HG02885 (cell line): Measurements from ENCODE around the gene IFNA8.
"Not testable (repeated sequence)": the region's sequence is repeated elsewhere in the genome, so short reads cannot be mapped to it uniquely, and the experiment has no call there.

Experiments used
- ATAC-seq: cut with Tn5 transposase; IDR thresholded peaks from one replicate; pipeline ENCODE4 v1.9.1; 2021; ENCODE audit warnings: mild to moderate bottlenecking; ENCODE audit not compliant: unreplicated experiment, poor library complexity

Gene IFNA8

DNA sequence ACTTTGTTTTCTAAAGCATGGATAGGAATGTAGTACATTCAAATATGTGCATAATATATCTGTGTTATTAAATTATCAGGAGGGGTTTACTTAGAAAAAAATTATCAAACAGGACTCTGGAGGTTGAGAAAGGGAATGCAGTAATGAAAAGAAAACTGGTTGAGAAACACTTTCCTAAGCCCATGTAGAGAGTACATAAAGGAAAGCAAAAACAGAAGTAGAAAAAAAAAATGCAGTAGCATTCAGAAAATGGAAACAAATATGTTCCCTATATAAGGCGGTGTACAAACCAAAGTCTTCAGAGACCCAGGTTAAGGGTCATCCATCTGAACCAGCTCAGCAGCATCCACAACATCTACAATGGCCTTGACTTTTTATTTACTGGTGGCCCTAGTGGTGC lies at the start of gene IFNA8:
Gene IFNA8 (plus strand): TSS at position 301 of the 400 bp plus-strand sequence. CDS start 60 bp downstream, at position 361.
- no peak for ATAC-seq

DNA sequence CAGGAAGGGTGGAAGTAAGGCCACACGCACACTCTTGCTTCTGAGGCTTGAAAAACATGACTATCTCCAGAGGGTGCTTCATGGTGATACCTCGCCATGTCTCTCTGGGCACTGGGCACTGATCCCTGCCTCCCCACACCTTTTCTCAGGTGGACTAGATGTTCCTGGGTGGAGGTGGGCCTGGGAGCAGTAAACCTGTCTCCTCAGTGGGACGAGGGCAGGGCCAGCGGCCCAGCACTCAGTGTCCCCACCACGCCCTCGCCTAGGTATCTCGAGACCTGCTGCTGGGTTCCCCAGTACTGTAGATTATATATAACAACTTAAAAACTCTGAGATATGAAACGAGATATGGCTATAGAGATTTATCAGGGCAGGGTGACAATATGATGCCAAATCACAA lies 46.6 kb upstream of the IFNA8 start:
- ATAC-seq: no peak

DNA sequence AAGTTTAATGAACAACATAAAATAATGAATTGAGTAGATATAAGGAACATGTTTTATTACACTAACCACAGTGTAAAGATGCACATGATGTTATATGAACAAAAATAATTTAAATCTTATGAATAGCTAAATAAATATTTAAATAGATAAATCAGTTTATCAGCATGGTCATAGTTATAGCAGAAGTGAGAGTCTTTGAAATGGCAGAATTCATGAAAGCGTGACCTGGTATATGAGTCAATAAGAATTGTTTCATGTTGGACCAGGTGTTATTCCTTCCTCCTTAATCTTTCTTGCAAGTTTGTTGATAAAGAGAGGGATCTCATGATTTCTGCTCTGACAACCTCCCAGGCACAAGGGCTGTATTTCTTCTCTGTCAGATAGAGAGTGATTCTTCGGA lies 41.7 kb upstream of the IFNA8 start:
- ATAC-seq: peak; percentile 89

DNA sequence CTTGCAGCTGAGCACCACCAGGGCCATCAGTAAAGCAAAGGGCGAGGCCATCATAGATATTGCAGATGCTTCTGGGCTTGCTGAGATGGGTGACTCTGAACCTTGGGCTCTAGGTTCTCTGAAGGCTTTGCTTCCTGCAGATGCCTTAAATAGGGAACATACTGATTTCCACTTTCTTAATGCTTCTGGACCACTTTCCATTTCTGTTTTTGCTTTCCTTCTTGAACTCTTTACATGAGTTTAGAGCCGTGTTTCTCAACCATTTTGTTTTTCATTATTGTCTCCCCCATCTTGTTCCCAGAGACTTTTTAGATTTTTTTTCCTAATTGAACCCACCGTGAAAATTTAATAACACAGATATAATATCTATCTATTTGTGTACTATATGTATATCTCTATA lies 41.0 kb upstream of the IFNA8 start, which contains the start of gene IFNA13:
Gene IFNA13 (minus strand): TSS at position 101 of the 400 bp plus-strand sequence. CDS start 47 bp downstream, at position 54.
- no peak for ATAC-seq

DNA sequence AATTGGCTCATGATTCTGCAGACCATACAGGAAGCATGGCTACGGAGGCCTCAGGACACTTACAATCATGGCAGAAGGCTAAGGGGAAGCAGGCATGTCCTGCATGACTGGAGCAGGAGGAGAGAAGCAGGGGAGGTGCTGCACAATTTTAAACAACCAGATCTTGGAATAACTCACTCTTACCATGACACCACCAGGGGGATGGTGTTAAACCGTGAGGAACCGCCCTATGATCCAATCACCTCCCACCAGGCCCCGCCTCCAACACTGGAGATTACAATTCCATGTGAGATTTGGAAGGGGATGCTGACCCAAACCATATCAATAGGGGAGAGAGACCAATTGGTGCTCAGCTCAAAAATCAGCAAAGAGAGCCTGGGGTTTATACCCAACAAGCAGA lies 37.5 kb upstream of the IFNA8 start:
- ATAC-seq: not testable (repeated sequence)

DNA sequence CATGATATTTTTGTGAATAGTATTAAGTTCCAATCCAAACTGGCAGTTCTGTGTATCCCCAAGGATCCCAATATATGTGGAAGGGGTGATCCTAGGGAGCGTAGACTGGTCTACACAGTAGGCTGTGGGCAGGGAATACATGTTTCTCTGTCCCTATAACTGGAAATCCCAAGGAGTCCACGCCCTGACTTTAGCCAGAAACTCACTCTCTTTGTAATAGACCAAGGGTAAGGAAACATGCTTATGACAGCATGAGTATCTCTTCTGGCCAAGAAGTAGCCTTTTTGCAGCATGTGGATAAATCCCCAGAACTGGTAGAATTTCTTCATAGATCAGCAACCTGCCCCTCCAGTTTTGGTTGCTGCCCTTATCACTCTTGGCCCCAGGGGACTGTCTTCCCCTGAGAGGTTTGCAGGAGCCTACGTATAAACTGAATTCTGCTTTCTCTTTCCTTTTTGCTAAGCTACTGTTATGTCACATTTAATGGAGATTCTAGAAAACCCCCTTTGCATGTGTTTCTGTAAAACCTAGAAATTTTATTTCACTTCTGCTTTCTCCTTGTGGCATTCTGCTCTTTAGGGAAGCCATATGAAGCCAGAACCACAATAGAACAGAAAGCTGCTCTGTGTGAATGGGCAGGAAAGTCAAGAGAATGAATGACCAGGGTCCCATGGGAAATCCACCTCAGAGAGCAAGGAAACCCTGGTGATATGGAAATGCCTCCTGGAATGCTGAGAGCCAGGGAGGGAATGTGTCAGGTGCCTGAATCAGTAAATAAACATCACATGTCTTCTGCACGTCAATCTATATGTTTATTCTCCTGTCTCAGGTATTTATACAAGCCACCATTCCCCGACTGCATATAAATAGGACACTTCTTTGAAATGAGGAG lies 27.2 kb upstream of the IFNA8 start:
- peak; percentile 98 for ATAC-seq

DNA sequence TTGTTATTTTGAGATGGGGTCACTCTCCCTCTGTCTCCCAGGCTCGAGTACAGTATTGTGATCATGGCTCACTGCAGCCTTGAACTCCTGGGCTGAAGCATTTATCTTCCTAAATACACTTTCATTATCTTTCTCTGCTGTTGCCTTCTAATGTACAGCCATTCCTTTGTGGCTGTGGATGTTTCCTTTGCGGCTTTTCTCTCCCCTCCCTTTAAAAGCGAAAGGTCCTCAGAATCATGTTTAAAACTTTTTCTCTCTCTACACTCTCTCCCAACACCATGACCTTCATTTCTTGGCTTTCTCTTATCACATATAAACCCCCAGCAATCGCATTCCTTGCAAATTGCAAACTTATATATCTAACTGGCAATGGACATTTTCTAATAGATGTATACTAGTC lies 25.3 kb upstream of the IFNA8 start:
- no peak for ATAC-seq

DNA sequence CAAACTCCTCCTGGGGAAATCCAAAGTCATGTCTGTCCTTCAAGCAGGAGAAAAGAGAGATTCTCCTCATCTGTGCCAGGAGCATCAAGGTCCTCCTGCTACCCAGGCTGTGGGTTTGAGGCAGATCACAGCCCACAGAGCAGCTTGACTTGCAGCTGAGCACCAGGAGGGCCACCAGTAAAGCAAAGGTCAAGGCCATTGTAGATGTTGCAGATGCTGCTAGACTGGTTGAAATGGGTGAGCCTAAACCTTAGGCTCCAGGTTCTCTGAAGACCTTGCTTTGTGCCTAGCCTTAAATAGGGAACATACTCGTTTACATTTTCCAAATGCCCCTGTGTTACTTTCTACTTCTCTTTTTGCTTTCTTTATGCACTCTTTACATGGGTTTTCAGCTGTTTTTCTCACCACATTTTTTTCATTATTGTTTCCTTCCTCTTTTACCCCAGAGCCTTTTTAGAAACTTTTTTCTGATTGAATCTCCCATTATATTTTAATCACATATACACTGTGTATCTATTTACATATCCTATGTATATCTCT lies 23.7 kb upstream of the IFNA8 start, which contains the start of gene IFNA2:
Gene IFNA2 (minus strand): TSS at position 268 of the 540 bp plus-strand sequence. CDS start 69 bp downstream, at position 199.
- peak; percentile 22 for ATAC-seq

DNA sequence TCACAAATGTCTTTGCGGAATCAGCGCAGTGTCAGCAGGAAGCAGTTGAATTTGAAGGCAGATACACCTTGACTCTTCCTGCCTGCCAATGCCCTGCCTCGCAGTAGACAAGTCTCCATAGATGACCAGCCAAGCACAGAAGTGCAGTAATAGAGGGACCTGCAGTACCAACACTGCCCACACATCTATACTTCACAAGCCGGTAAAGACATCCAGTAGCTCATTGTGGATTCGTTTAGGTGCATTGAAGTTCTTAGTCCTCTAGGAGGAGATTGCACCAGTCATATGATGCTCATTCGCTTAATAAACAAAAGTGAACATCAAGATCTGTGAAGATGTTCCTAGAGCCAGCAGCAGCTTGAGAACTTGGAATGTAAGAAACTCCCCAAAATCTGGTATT lies 16.6 kb upstream of the IFNA8 start:
- peak; percentile 78 for ATAC-seq

DNA sequence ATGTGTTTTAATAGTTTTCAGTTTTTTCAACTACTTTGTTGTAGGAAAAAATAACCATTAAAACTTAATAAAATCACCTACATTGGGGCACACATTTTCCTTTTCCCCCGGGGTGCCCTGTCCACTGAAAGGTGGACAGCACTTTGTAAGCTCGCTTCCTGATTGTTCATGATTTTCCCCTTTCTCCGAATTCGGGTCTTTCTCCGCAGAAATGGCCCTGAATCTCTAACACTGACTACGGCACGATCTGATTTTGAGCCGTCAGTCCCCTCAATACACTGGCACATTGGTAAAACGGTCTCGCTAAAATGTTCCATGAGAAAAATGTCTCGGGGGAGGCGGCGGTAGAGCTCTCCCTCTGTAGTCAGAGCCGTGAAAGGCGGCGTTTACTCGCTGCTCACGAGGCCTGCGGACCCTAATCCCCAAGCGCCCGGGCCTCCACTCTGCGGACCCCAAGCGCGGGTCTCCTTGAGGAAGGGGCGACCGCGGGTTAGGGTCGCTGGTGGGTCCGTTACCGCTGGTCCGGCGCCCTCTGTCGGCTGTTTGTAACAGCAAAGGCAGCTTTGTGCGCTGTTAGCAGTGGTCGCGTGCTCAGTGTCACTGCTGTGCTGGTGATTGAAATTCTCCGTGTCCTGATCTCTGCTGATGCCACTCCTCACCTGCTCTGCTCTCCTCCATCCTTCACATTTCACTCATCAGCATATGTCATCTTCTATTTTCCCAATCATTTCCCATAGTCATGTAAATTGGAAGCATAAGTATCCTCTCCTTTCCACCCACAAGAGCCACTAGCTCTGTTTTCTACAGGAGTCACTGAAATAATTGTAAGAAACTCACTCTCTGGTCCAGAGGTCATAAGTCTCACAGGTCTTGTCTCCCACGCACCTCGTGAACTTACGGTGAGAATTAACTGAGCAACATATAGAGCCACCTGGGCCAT lies 12.9 kb upstream of the IFNA8 start:
- ATAC-seq: peak; percentile 85

DNA sequence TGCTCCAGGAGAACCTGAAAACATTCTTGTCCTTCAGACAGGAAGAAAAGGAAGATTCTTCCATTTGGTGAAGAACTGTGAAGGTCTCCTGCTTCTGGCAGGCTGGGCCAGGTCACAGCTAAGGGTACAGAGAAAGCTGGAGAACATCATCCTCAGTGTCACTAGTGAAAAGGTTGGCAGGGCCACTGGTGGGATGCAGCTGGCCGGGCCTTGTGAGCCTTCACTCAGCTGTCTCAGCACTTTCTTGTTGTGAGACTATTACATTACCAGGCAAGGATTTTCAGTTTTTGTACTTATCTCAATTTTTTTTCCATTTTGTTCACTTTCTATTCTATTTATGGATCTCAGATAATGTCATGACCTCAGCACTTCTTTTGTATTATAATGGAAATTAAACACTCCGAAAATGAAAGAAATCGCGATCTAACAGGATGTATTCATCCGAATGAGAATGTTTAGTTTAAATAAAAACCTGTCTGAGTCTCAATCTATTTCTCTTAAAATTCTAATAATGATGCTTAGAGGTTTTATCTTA lies 9.9 kb upstream of the IFNA8 start:
- ATAC-seq: no peak

DNA sequence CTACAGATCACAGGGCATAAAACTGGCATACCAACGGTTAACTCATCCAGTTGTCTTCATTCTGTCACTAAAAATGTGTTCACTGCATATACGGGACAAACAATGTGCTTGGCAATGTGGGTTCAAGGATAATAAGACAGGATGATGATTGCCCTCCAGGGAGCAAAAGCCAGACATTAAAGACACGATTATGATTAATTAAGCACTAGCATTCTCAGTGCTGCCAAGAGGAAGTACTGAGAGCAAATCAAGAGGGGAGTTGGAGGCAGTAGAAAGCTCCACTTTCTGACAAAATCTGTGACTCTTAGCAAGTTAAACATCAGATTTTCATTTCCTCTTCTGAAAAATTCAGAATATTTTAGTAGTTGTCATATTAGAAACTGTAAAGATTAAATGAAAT lies 9.0 kb upstream of the IFNA8 start:
- no peak for ATAC-seq

DNA sequence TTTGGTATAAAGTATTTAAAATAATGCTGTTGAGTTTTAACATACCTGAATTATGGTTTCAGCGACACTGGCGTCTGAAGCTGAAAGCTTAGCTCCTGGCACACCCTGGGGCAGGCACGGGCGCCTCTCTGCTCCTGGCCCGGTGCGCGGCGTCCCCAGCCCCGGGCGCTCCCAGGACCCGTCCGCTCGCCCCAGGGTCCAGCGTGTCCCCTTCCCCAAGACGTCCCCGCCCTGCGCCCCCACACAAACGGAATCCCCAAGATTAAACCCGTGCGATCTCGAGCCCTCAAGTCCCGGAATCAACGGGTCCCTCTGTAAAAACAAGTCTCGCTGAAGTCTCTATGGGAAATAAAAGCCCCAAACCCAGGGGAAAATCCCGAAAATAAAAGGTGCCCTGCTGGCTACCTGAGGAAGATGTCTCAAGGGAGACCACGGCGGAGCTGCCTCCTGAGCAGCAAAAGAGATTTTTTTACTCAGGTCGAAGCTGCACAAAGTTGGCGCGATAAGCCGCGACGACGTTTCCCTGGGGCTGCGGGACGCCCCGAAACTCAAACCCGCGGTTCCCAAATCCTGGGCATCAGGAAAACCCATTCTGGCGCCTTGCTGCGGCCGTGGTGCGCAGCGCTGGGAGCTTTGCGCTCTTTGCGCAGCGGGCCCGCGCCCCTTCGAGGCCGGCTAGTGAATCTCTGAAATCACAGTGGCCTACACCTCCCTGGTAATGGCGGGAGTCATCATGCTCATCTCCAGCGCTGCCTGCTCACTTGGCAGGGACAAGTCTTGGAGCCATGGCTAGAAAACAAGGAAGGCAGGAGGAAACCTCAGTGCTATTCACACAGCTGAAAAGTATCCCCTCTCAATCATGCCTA lies 6.3 kb upstream of the IFNA8 start:
- ATAC-seq: peak; percentile 44

DNA sequence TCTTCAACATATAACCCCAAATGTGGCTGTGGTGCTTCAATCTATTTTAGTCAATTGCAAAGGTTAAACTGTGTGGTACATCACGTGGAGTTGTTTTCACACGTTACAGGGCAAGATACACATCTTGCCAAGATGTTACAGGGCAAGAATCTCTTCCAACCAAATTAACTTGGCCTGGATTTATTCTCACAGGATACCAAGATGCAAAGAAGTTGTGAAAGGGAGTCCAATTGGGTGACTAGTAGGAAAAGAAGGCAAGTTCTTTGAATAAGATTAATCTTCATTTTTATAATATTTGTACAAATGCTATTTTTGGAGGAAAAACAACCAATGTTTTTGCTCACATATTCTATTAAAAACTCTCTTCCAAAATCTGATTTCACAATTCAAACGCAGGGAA lies 4.8 kb upstream of the IFNA8 start:
- ATAC-seq: no peak

DNA sequence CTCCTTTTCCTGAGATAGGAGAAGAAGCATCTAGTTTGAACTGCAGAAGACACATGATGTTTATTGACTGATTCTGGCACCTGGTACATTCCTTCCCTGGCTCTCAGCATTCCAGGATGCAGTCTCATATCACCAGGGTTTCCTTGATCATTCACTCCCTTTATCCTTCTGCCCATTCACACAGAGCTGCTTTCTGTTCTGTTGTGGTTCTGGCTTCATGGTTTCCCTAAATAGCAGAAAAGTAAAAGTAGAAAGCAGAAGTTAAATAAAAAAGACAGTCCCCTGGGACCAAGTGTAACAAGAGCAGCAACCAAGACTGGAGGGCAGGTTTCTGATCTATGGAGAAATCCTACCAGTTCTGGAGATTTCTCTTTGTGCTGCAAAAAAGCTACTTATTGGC lies 3.2 kb downstream of the IFNA8 start:
- ATAC-seq: peak; percentile 88

DNA sequence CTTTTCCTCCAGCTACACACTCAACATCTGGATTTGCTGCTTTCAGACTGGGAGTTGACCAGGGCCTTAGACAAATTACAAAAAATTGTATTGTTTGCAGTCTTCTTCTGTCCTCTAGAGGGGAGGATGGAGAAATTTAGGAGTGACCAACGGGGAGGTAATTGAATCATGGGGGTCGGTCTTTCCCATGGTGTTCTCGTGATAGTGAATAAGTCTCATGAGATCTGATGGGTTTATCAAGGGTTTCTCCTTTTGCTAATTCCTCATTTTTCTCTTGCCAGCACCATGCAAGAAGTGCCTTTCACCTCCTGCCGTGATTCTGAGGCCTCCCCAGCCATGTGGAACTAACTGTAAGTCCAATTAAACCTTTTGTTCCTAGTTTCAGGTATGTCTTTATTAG lies 4.2 kb downstream of the IFNA8 start:
- ATAC-seq: no peak

DNA sequence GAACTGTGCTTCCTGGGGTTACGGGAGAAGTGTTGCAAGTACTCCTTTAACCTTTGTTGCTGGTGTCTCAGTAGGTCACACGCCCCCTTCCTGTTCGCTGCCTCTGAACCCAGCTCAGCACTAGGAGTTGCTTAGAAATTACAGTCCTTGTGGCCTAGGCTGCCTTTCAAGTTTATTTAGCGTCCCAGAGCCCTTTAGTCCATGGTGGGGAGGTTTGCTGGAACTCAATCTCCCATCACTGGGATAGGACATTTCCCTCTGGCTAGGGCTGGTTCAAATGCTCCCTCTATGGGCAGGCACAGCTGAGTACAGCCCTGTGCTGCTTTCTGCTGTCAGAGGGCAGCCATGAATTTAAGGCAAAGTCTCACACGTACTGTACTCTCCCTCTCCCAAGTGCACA lies 4.7 kb downstream of the IFNA8 start:
- peak; percentile 62 for ATAC-seq

DNA sequence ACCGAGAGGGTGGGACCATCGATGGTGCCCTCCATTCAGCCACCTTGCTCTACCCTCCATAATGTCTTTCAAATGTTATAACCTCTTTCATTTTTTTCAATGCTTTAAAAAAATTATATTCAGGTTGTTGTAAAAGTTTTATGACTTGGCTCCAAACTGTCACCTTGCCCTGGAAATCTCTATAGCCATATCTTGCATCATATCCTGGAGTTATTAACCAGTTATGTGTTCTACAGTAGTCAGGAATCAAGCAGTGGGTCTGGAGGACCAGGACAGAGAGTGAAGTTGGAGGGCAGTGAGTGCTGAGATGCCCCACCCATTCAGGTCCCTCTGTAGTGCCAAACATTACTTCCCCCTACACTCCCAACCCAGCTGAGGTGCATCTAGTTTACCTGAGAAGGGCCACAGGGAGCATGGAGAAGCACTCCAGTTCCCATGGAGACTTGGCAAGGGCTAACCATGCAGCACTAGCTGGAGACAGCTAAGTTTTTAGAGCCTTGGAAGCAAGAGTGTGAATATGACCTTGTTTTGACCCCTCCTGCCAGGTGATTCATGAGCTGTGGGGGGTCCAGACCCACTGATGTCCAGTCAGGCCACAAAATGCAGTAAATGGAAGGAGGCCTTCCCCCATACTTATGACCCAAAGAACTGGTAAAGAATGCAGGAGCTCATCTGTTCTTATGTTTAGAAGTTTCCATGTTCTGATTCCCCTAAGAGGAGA lies 5.5 kb downstream of the IFNA8 start:
- ATAC-seq: no peak
